ENCODE results near the gene ELOA. TPM values are rescaled to one million over a fixed set of nuclear protein-coding genes. Genes with fewer than 3 reads are reported as not detected.

Gene ELOA
- total and polyA plus RNA-seq, 2 of the 13 experiments (the other 11 are each of a cell fraction or from before 2014, with no cell fraction given), result 14.2 to 28.5 TPM

DNA sequence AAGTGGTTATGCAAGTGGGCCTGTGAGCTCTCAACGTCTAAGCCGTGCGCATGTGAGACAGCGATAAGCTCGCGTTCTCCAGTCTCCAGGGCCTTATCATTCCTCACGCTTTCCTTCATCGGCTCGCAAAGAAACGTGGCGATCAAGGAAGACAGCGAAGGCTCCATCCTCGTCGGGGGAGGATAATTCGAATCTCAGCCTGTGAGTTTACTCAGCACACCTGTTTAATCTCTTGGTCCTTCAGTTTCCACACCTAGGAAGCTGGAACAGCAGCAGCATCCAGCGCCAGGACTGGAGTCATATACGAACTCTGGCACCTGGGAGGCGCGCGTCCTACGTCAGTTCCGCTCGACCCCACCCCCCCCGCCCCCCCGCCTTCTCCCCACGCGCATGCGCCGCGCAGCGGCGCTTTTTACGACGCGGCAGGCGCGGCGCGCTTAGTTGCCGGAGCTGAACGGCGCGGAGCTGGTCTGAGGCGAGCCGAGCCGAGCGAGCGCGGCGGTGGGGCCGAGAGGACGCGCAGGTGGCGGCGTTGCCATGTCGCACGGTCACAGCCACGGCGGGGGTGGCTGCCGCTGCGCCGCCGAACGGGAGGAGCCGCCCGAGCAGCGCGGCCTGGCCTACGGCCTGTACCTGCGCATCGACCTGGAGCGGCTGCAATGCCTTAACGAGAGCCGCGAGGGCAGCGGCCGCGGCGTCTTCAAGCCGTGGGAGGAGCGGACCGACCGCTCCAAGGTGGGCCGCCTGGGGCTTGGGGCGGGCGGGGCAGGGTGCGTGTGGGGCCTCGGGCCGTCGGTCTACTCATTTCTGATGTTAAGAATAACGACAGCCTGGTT, 34.9 kb downstream of the ELOA start, which contains the start of gene PITHD1 (continued):
- TF ChIP-seq ZNF766 (CRISPR knock-in tag; IDR thresholded peaks at IDR 0.05; ENCODE audit: borderline replicate concordance) (peak; percentile 2; the same call in 1 of the 2 replicates), ZNF260 (CRISPR knock-in tag; IDR thresholded peaks at IDR 0.05; ENCODE audit: borderline replicate concordance, low read depth) (no peak), ZNF790 (CRISPR knock-in tag; IDR thresholded peaks at IDR 0.05; ENCODE audit: borderline replicate concordance) (peak; percentile 16; the same call in 1 of the 2 replicates), SMC3 (IDR thresholded peaks at IDR 0.05; ENCODE audit: low read length) (no peak)
- TF ChIP-seq, protein P1, sequence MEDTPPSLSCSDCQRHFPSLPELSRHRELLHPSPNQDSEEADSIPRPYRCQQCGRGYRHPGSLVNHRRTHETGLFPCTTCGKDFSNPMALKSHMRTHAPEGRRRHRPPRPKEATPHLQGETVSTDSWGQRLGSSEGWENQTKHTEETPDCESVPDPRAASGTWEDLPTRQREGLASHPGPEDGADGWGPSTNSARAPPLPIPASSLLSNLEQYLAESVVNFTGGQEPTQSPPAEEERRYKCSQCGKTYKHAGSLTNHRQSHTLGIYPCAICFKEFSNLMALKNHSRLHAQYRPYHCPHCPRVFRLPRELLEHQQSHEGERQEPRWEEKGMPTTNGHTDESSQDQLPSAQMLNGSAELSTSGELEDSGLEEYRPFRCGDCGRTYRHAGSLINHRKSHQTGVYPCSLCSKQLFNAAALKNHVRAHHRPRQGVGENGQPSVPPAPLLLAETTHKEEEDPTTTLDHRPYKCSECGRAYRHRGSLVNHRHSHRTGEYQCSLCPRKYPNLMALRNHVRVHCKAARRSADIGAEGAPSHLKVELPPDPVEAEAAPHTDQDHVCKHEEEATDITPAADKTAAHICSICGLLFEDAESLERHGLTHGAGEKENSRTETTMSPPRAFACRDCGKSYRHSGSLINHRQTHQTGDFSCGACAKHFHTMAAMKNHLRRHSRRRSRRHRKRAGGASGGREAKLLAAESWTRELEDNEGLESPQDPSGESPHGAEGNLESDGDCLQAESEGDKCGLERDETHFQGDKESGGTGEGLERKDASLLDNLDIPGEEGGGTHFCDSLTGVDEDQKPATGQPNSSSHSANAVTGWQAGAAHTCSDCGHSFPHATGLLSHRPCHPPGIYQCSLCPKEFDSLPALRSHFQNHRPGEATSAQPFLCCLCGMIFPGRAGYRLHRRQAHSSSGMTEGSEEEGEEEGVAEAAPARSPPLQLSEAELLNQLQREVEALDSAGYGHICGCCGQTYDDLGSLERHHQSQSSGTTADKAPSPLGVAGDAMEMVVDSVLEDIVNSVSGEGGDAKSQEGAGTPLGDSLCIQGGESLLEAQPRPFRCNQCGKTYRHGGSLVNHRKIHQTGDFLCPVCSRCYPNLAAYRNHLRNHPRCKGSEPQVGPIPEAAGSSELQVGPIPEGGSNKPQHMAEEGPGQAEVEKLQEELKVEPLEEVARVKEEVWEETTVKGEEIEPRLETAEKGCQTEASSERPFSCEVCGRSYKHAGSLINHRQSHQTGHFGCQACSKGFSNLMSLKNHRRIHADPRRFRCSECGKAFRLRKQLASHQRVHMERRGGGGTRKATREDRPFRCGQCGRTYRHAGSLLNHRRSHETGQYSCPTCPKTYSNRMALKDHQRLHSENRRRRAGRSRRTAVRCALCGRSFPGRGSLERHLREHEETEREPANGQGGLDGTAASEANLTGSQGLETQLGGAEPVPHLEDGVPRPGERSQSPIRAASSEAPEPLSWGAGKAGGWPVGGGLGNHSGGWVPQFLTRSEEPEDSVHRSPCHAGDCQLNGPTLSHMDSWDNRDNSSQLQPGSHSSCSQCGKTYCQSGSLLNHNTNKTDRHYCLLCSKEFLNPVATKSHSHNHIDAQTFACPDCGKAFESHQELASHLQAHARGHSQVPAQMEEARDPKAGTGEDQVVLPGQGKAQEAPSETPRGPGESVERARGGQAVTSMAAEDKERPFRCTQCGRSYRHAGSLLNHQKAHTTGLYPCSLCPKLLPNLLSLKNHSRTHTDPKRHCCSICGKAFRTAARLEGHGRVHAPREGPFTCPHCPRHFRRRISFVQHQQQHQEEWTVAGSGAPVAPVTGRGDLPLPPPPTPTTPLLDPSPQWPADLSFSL (CRISPR knock-in tag; IDR thresholded peaks at IDR 0.05), result no peak
- TF ChIP-seq, protein P2, sequence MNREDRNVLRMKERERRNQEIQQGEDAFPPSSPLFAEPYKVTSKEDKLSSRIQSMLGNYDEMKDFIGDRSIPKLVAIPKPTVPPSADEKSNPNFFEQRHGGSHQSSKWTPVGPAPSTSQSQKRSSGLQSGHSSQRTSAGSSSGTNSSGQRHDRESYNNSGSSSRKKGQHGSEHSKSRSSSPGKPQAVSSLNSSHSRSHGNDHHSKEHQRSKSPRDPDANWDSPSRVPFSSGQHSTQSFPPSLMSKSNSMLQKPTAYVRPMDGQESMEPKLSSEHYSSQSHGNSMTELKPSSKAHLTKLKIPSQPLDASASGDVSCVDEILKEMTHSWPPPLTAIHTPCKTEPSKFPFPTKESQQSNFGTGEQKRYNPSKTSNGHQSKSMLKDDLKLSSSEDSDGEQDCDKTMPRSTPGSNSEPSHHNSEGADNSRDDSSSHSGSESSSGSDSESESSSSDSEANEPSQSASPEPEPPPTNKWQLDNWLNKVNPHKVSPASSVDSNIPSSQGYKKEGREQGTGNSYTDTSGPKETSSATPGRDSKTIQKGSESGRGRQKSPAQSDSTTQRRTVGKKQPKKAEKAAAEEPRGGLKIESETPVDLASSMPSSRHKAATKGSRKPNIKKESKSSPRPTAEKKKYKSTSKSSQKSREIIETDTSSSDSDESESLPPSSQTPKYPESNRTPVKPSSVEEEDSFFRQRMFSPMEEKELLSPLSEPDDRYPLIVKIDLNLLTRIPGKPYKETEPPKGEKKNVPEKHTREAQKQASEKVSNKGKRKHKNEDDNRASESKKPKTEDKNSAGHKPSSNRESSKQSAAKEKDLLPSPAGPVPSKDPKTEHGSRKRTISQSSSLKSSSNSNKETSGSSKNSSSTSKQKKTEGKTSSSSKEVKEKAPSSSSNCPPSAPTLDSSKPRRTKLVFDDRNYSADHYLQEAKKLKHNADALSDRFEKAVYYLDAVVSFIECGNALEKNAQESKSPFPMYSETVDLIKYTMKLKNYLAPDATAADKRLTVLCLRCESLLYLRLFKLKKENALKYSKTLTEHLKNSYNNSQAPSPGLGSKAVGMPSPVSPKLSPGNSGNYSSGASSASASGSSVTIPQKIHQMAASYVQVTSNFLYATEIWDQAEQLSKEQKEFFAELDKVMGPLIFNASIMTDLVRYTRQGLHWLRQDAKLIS (CRISPR knock-in tag; IDR thresholded peaks at IDR 0.05), result no peak
- TF ChIP-seq, protein P3, sequence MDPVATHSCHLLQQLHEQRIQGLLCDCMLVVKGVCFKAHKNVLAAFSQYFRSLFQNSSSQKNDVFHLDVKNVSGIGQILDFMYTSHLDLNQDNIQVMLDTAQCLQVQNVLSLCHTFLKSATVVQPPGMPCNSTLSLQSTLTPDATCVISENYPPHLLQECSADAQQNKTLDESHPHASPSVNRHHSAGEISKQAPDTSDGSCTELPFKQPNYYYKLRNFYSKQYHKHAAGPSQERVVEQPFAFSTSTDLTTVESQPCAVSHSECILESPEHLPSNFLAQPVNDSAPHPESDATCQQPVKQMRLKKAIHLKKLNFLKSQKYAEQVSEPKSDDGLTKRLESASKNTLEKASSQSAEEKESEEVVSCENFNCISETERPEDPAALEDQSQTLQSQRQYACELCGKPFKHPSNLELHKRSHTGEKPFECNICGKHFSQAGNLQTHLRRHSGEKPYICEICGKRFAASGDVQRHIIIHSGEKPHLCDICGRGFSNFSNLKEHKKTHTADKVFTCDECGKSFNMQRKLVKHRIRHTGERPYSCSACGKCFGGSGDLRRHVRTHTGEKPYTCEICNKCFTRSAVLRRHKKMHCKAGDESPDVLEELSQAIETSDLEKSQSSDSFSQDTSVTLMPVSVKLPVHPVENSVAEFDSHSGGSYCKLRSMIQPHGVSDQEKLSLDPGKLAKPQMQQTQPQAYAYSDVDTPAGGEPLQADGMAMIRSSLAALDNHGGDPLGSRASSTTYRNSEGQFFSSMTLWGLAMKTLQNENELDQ (CRISPR knock-in tag; IDR thresholded peaks at IDR 0.05; ENCODE audit: borderline replicate concordance), result no peak
- TF ChIP-seq, protein P4, sequence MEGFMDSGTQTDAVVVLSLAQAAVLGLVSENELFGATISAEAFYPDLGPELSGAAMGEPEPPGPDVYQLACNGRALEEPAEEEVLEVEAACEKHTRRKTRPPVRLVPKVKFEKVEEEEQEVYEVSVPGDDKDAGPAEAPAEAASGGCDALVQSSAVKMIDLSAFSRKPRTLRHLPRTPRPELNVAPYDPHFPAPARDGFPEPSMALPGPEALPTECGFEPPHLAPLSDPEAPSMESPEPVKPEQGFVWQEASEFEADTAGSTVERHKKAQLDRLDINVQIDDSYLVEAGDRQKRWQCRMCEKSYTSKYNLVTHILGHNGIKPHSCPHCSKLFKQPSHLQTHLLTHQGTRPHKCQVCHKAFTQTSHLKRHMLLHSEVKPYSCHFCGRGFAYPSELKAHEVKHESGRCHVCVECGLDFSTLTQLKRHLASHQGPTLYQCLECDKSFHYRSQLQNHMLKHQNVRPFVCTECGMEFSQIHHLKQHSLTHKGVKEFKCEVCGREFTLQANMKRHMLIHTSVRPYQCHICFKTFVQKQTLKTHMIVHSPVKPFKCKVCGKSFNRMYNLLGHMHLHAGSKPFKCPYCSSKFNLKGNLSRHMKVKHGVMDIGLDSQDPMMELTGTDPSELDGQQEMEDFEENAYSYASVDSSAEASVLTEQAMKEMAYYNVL (CRISPR knock-in tag; IDR thresholded peaks at IDR 0.05; ENCODE audit: borderline replicate concordance), result peak; percentile 84
- TF ChIP-seq, protein P5, sequence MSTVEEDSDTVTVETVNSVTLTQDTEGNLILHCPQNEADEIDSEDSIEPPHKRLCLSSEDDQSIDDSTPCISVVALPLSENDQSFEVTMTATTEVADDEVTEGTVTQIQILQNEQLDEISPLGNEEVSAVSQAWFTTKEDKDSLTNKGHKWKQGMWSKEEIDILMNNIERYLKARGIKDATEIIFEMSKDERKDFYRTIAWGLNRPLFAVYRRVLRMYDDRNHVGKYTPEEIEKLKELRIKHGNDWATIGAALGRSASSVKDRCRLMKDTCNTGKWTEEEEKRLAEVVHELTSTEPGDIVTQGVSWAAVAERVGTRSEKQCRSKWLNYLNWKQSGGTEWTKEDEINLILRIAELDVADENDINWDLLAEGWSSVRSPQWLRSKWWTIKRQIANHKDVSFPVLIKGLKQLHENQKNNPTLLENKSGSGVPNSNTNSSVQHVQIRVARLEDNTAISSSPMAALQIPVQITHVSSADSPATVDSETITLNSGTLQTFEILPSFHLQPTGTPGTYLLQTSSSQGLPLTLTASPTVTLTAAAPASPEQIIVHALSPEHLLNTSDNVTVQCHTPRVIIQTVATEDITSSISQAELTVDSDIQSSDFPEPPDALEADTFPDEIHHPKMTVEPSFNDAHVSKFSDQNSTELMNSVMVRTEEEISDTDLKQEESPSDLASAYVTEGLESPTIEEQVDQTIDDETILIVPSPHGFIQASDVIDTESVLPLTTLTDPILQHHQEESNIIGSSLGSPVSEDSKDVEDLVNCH (CRISPR knock-in tag; IDR thresholded peaks at IDR 0.05), result no peak
